ENCODE measurements around the gene SAMD3.

DNA sequence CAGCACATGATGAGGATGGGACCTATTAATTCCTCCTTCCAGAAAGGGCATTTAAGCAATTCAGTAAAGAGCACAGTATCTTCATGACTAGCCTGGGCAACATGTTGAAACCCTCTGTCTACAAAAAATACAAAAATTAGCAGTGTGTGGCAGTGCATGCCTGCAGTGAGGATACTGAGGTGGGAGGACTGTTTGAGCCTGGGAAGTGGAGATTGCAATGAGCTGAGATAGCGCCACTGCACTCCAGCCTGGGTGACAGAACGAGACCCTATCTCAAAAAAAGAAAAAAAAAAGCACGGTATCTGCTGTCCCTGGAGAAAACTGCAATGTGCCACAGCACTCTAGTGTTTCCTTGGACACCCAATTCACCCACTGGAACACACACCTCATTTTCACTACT is 18.4 kb downstream of the SAMD3 start:
- TF ChIP-seq, protein P1, sequence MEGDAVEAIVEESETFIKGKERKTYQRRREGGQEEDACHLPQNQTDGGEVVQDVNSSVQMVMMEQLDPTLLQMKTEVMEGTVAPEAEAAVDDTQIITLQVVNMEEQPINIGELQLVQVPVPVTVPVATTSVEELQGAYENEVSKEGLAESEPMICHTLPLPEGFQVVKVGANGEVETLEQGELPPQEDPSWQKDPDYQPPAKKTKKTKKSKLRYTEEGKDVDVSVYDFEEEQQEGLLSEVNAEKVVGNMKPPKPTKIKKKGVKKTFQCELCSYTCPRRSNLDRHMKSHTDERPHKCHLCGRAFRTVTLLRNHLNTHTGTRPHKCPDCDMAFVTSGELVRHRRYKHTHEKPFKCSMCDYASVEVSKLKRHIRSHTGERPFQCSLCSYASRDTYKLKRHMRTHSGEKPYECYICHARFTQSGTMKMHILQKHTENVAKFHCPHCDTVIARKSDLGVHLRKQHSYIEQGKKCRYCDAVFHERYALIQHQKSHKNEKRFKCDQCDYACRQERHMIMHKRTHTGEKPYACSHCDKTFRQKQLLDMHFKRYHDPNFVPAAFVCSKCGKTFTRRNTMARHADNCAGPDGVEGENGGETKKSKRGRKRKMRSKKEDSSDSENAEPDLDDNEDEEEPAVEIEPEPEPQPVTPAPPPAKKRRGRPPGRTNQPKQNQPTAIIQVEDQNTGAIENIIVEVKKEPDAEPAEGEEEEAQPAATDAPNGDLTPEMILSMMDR (IDR thresholded peaks at IDR 0.05; ENCODE audit: low read depth, low read length) = no peak
- no peak for TF ChIP-seq EZH2phosphoT487 (IDR thresholded peaks at IDR 0.05; ENCODE audit: low read depth)
